ENCODE data around the gene NOD2. TPM values are rescaled to one million over a fixed set of nuclear protein-coding genes. Genes with fewer than 3 reads are reported as not detected.

NOD2 gene
- total RNA-seq, 1 experiment from 2014 or later, result 0.70 TPM

DNA sequence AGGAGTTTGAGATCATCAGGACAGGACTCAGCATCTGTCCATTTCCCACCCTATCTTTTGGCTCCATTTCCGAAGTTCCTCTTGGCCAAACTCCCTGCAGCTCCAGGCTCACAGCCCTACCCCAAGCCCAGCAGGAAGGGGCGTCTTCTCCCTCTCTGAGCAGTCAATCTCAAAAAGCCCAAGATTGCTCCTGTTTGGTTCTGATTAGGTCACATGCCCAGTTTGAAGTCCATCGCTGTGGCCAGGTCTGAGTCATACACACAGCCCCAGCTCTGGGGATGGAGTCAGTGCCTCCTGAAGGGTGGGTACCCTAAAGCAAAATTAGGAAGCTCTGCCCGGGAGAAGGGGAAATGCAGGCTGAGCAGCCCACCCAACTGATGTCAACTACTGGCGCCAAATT lies 36.2 kb upstream of the NOD2 start:
- no TSS peak for BruUV-seq (replicated peaks)
- POLR2A ChIA-PET (ENCODE audit: unreplicated experiment), result no interaction called here
- no peaks in the 10 kb centered on the region for H3K27me3 ChIP-seq (ENCODE audit: insufficient read depth, low read depth)

DNA sequence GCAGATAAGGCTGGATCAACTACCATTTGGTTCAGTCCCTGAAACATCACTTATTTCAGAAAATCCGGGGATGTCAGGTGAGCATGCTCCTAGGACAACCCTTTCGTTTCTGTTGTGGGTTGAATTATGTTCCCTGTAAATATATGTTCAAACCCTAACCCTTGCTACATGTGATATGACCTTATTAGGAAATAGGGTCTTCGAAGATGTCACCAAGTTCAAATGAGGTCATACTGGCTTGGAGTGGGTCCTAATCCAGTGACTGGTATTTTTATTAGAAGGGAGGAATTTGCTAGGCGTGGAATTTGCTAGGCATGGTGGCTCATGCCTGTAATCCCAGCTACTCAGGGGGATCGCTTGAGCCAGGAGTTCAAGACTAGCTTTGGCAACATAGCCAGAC lies 33.6 kb upstream of the NOD2 start:
- DNase-seq, result no peak
- H3K9me2 ChIP-seq (ENCODE audit: insufficient read depth), result no peaks in the 10 kb centered on the region
- H3K9me3 ChIP-seq (ENCODE audit: insufficient read depth, low read depth), result no peaks in the 10 kb centered on the region
- intact Hi-C loops (cut with micrococcal nuclease; ENCODE audit: unreplicated experiment), result no loop called here
- POLR2A ChIA-PET (ENCODE audit: unreplicated experiment), result no interaction called here
- no peaks in the 10 kb centered on the region for H3F3A ChIP-seq (ENCODE audit: insufficient read depth, low read depth)
- H3K4me2 ChIP-seq, result no peak overlapping the region
- CTCF ChIA-PET, result no interaction called here
- H3K4me3 ChIP-seq, result no peak overlapping the region
- no peaks in the 10 kb centered on the region for H3K36me3 ChIP-seq (ENCODE audit: low read depth)
- H3K27me3 ChIP-seq (ENCODE audit: insufficient read depth, low read depth), result no peaks in the 10 kb centered on the region
- no TSS peak for BruUV-seq (replicated peaks)
- no peaks in the 10 kb centered on the region for H3K4me1 ChIP-seq (replicated peaks; ENCODE audit: insufficient read depth)
- no peak overlapping the region for H3K27ac ChIP-seq
- no peaks in the 10 kb centered on the region for H3K79me2 ChIP-seq (ENCODE audit: low read depth)
- no peak overlapping the region for H2AFZ ChIP-seq
- H4K20me1 ChIP-seq (ENCODE audit: insufficient read depth), result no peaks in the 10 kb centered on the region
- TF ChIP-seq CTCF (conservative IDR thresholded peaks at IDR 0.05), result no peak
- no peak for TF ChIP-seq EZH2 (IDR thresholded peaks at IDR 0.05; ENCODE audit: low read depth)

More for the DNA sequence above, 36.2 kb upstream of the NOD2 start:
- no peak for DNase-seq
- no peak overlapping the region for H3K4me2 ChIP-seq
- no peaks in the 10 kb centered on the region for H3F3A ChIP-seq (ENCODE audit: insufficient read depth, low read depth)
- H3K36me3 ChIP-seq (ENCODE audit: low read depth), result no peaks in the 10 kb centered on the region
- intact Hi-C loops (cut with micrococcal nuclease; ENCODE audit: unreplicated experiment), result no loop called here
- CTCF ChIA-PET, result no interaction called here
- no peak for TF ChIP-seq CTCF (conservative IDR thresholded peaks at IDR 0.05)
- no peak for TF ChIP-seq EZH2 (IDR thresholded peaks at IDR 0.05; ENCODE audit: low read depth)
- no peaks in the 10 kb centered on the region for H3K79me2 ChIP-seq (ENCODE audit: low read depth)
- no peaks in the 10 kb centered on the region for H3K4me1 ChIP-seq (replicated peaks; ENCODE audit: insufficient read depth)
- no peaks in the 10 kb centered on the region for H3K9me2 ChIP-seq (ENCODE audit: insufficient read depth)
- H2AFZ ChIP-seq, result no peak overlapping the region
- no peaks in the 10 kb centered on the region for H3K9me3 ChIP-seq (ENCODE audit: insufficient read depth, low read depth)
- H4K20me1 ChIP-seq (ENCODE audit: insufficient read depth), result no peaks in the 10 kb centered on the region
- no peak overlapping the region for H3K4me3 ChIP-seq
- H3K27ac ChIP-seq, result no peak overlapping the region

- intact Hi-C loops (cut with micrococcal nuclease; ENCODE audit: unreplicated experiment), result no loop called here
- H3K79me2 ChIP-seq (ENCODE audit: low read depth), result no peaks in the 10 kb centered on the region
- no peaks in the 10 kb centered on the region for H3K27me3 ChIP-seq (ENCODE audit: insufficient read depth, low read depth)
- ChIA-PET CTCF (no interaction called here), POLR2A (ENCODE audit: unreplicated experiment) (interaction anchor here (0.7 kb wide), 1 partner anchor 396 kb away, joined by 3 read pairs; no protein-coding TSS in a partner anchor)
- H3K9me2 ChIP-seq (ENCODE audit: insufficient read depth), result no peaks in the 10 kb centered on the region
- no peaks in the 10 kb centered on the region for H4K20me1 ChIP-seq (ENCODE audit: insufficient read depth)
- no peak overlapping the region for H3K27ac ChIP-seq
- DNase-seq, result no peak
- TF ChIP-seq CTCF (conservative IDR thresholded peaks at IDR 0.05), result no peak
- TF ChIP-seq EZH2 (IDR thresholded peaks at IDR 0.05; ENCODE audit: low read depth), result no peak
- no peaks in the 10 kb centered on the region for H3K9me3 ChIP-seq (ENCODE audit: insufficient read depth, low read depth)
- H3K4me1 ChIP-seq (replicated peaks; ENCODE audit: insufficient read depth), result no peaks in the 10 kb centered on the region
- H3K36me3 ChIP-seq (ENCODE audit: low read depth), result no peaks in the 10 kb centered on the region
- H3F3A ChIP-seq (ENCODE audit: insufficient read depth, low read depth), result no peaks in the 10 kb centered on the region
- H3K4me2 ChIP-seq, result no peak overlapping the region
- BruUV-seq (replicated peaks), result no TSS peak
- H2AFZ ChIP-seq, result no peak overlapping the region
- no peak overlapping the region for H3K4me3 ChIP-seq
Observed at GRCh38 chr16:50662306-50662940, 31.0 kb upstream of the NOD2 start.
